NK-92 (cell line): ENCODE results near the gene PDP2.
A peak's percentile ranks its signal among the peaks of the same experiment; 100 is the strongest.
"Not testable (repeated sequence)": the region's sequence is repeated elsewhere in the genome, so short reads cannot be mapped to it uniquely, and the experiment has no call there.

ENCODE experiments used
- DNase-seq: peaks from one replicate; lab custom pipeline; 2025; ENCODE audit not compliant: unreplicated experiment; lab: John Stamatoyannopoulos, UW

The PDP2 gene

GRCh38 chr16:66919569-66920298 is 39.4 kb downstream of the PDP2 start:
- DNase-seq = no peak

GRCh38 chr16:66920299-66920590 is 39.9 kb downstream of the PDP2 start:
- no peak for DNase-seq

GRCh38 chr16:66920924-66921680 is 40.8 kb downstream of the PDP2 start:
- DNase-seq = no peak

GRCh38 chr16:66921729-66922450 is 41.6 kb downstream of the PDP2 start:
- DNase-seq = no peak

- no peak for DNase-seq
Observed at GRCh38 chr16:66923247-66923731, 43.0 kb downstream of the PDP2 start.

GRCh38 chr16:66923866-66924265 is 43.6 kb downstream of the PDP2 start:
- DNase-seq = no peak

GRCh38 chr16:66924527-66925321 is 44.4 kb downstream of the PDP2 start:
- no peak for DNase-seq

- DNase-seq = no peak
Observed at GRCh38 chr16:66925322-66925840, 45.1 kb downstream of the PDP2 start, which contains the start of gene RRAD. RRAD (minus strand) TSS chr16:66925535; CDS start chr16:66925179, 356 bp downstream.

- no peak for DNase-seq
Observed at GRCh38 chr16:66926171-66926947, 46.0 kb downstream of the PDP2 start.

GRCh38 chr16:66926961-66927436 is 46.7 kb downstream of the PDP2 start:
- DNase-seq = no peak

- DNase-seq = no peak
Observed at GRCh38 chr16:66927918-66928649, 47.8 kb downstream of the PDP2 start.

GRCh38 chr16:66928702-66929388 is 48.5 kb downstream of the PDP2 start:
- DNase-seq = no peak

GRCh38 chr16:66930189-66930588 is 49.9 kb downstream of the PDP2 start:
- no peak for DNase-seq

- no peak for DNase-seq
Observed at GRCh38 chr16:66931665-66932064, 51.4 kb downstream of the PDP2 start.

- no peak for DNase-seq
Observed at GRCh38 chr16:66932076-66932475, 51.8 kb downstream of the PDP2 start.

- no peak for DNase-seq
Observed at GRCh38 chr16:66933776-66934137, 53.4 kb downstream of the PDP2 start.

- peak; percentile 9 for DNase-seq
Observed at GRCh38 chr16:66934138-66934838, 54.0 kb downstream of the PDP2 start, which contains the start of gene CIAO2B. CIAO2B (minus strand) TSS chr16:66934402; CDS start chr16:66934364, 38 bp downstream.

- not testable (repeated sequence) for DNase-seq
Observed at GRCh38 chr16:66934839-66935313, 54.6 kb downstream of the PDP2 start.
